K562 (cell line): ENCODE data around the gene EFEMP2. TPM values are rescaled to one million over a fixed set of nuclear protein-coding genes. Genes with fewer than 3 reads are reported as not detected.

Source experiments
- BRF2 ChIP-seq: IDR thresholded peaks from 3 replicates; pipeline ENCODE4 v1.6.1; 2011; ENCODE audit warnings: borderline replicate concordance, mild to moderate bottlenecking; ENCODE audit not compliant: insufficient read length, insufficient read depth
- COPS2 ChIP-seq: fragments of 450-650 bp; conservative IDR thresholded peaks from 2 replicates; pipeline ENCODE4 v1.6.1; 2016; ENCODE audit warnings: mild to moderate bottlenecking, moderate library complexity
- E2F3 ChIP-seq: fragments of 250-450 bp; sonication (Bioruptor Pico); IDR thresholded peaks from 2 replicates; pipeline ENCODE4 v1.4.0; 2020; ENCODE audit warnings: mild to moderate bottlenecking
- ESRRA ChIP-seq: fragments of 450-650 bp; IDR thresholded peaks from 2 replicates; pipeline ENCODE4 v1.6.1; 2014; ENCODE audit warnings: low read depth, mild to moderate bottlenecking, moderate library complexity, borderline replicate concordance
- FOXA3 ChIP-seq, 2 experiments: fragments of 450-650 bp in 1 of 2; sonication (generic) in 1 of 2; formaldehyde crosslinking; IDR thresholded peaks in 1 of 2; conservative IDR thresholded peaks in 1 of 2; 2 replicates each; pipeline versions ENCODE4 v1.4.0 to v1.8.0; 2020 to 2022; ENCODE audit warnings: mild to moderate bottlenecking in 2 of 2, missing genetic modification reagents in 1 of 2
- FOXK2 ChIP-seq, 2 experiments: fragments of 450-650 bp; IDR thresholded peaks in 1 of 2; conservative IDR thresholded peaks in 1 of 2; 2 replicates each; pipeline ENCODE4 v1.6.1; 2016; ENCODE audit warnings: low read depth in 2 of 2, mild to moderate bottlenecking in 1 of 2
- GABPB1 ChIP-seq: sonication (generic); formaldehyde crosslinking; IDR thresholded peaks from 2 replicates; pipeline ENCODE4 v1.8.0; 2022; ENCODE audit warnings: mild to moderate bottlenecking, missing genetic modification reagents
- HBP1 ChIP-seq: fragments of 450-650 bp; formaldehyde crosslinking; IDR thresholded peaks from 2 replicates; pipeline ENCODE4 v1.4.0; 2022; ENCODE audit warnings: missing genetic modification characterization
- HMG20B ChIP-seq: fragments of 250-450 bp; sonication (Bioruptor Pico); IDR thresholded peaks from 2 replicates; pipeline ENCODE4 v1.5.0; 2021; ENCODE audit warnings: mild to moderate bottlenecking
- KAT2B ChIP-seq: IDR thresholded peaks from one replicate; pipeline ENCODE4 v1.6.1; 2012; ENCODE audit warnings: low read depth, mild to moderate bottlenecking, control low read depth, inconsistent platforms, low read length, moderate library complexity
- NR2C2 ChIP-seq, 2 experiments: fragments of 200-800 bp in 1 of 2; sonication (Bioruptor generic) in 1 of 2; sonication (generic) in 1 of 2; formaldehyde crosslinking in 1 of 2; IDR thresholded peaks; 2 replicates each; pipeline versions ENCODE4 v1.6.1 to v1.8.0; 2016 to 2022; ENCODE audit warnings: mild to moderate bottlenecking in 1 of 2, missing compliant biosample characterization in 1 of 2, missing genetic modification characterization in 1 of 2, missing genetic modification reagents in 1 of 2
- POLR2G ChIP-seq: fragments of 200-400 bp; formaldehyde crosslinking; IDR thresholded peaks from 2 replicates; pipeline ENCODE4 v1.6.1; 2017; ENCODE audit warnings: low read depth, mild to moderate bottlenecking, antibody characterized with exemption, low read length, moderate library complexity
- POLR3A ChIP-seq: IDR thresholded peaks from 2 replicates; pipeline ENCODE4 v1.6.1; 2011; ENCODE audit warnings: borderline replicate concordance, mild to moderate bottlenecking, moderate library complexity; ENCODE audit not compliant: insufficient read length, insufficient read depth; ENCODE audit errors: extremely low read depth
- RBBP5 ChIP-seq: fragments of 200-600 bp; sonication (generic); IDR thresholded peaks from 2 replicates; pipeline ENCODE4 v1.6.1; 2012; ENCODE audit warnings: borderline replicate concordance, mild to moderate bottlenecking, low read length, control low read depth, inconsistent platforms; ENCODE audit not compliant: insufficient read depth, poor library complexity, severe bottlenecking
- RBM22 ChIP-seq: fragments of 200-400 bp; formaldehyde crosslinking; IDR thresholded peaks from 2 replicates; pipeline ENCODE4 v1.6.1; 2018; ENCODE audit warnings: low read length, low read depth; ENCODE audit not compliant: poor library complexity, severe bottlenecking
- RFX1 ChIP-seq: fragments of 450-650 bp; IDR thresholded peaks from 2 replicates; pipeline ENCODE4 v1.6.1; 2016; ENCODE audit warnings: mild to moderate bottlenecking, moderate library complexity
- SREBF2 ChIP-seq: sonication (generic); formaldehyde crosslinking; IDR thresholded peaks from 2 replicates; pipeline ENCODE4 v1.4.0; 2020; ENCODE audit warnings: mild to moderate bottlenecking, missing genetic modification reagents
- SRSF9 ChIP-seq: fragments of 200-400 bp; formaldehyde crosslinking; IDR thresholded peaks from 2 replicates; pipeline ENCODE4 v1.6.1; 2017; ENCODE audit warnings: low read depth, low read length, borderline replicate concordance
- TAL1 ChIP-seq: fragments of 450-650 bp; IDR thresholded peaks from 2 replicates; pipeline ENCODE4 v1.6.1; 2016; ENCODE audit warnings: mild to moderate bottlenecking
- U2AF2 ChIP-seq: fragments of 200-400 bp; formaldehyde crosslinking; optimal IDR thresholded peaks from 2 replicates; pipeline ENCODE3; 2017; ENCODE audit warnings: low read depth, mild to moderate bottlenecking, low read length
- ZNF133 ChIP-seq: fragments of 250-450 bp; sonication (Bioruptor Pico); IDR thresholded peaks from 2 replicates; pipeline ENCODE4 v1.4.0; 2020; ENCODE audit warnings: mild to moderate bottlenecking
- ZNF184 ChIP-seq: sonication (generic); formaldehyde crosslinking; IDR thresholded peaks from 2 replicates; pipeline ENCODE4 v1.5.0; 2020; ENCODE audit warnings: missing genetic modification reagents
- ZNF41 ChIP-seq: fragments of 250-450 bp; sonication (Bioruptor Pico); conservative IDR thresholded peaks from 2 replicates; pipeline ENCODE4 v1.4.0; 2020; ENCODE audit warnings: mild to moderate bottlenecking
- ZNF717 ChIP-seq: fragments of 250-450 bp; sonication (Bioruptor Pico); IDR thresholded peaks from 2 replicates; pipeline ENCODE4 v1.5.0; 2021
- ZNF830 ChIP-seq: fragments of 250-450 bp; sonication (Bioruptor Pico); IDR thresholded peaks from 2 replicates; pipeline ENCODE4 v1.5.0; 2021; ENCODE audit warnings: mild to moderate bottlenecking
- ZSCAN32 ChIP-seq: fragments of 450-650 bp; formaldehyde crosslinking; IDR thresholded peaks from 2 replicates; pipeline ENCODE4 v1.4.0; 2020; ENCODE audit warnings: mild to moderate bottlenecking, moderate library complexity
- polyA plus RNA-seq, 8 experiments: library from polyadenylated mRNA; depleted of rRNA in 4 of 8; stranded (reverse) in 5 of 8; unstranded in 3 of 8; fragments of >200 nt; fragmentation: Nextera tagmentation in 2 of 8; fragmentation: Illumina TruSeq in 1 of 8; extraction: Ambion mirVana in 2 of 8; extraction: Trizol in 1 of 8; gene quantifications; 2 replicates each; pipeline versions ENCODE4 v1.2.1 to v1.2.3, GENCODE V29; 2011 to 2014; ENCODE audit warnings: inconsistent platforms in 1 of 8, missing spikeins in 1 of 8
- total RNA-seq, 7 experiments: library from RNA; depleted of rRNA in 6 of 7; stranded (reverse); fragments of >200 nt in 6 of 7; fragmentation: Illumina TruSeq in 2 of 7; extraction: Trizol in 2 of 7; gene quantifications; 2 replicates each; pipeline versions ENCODE4 v1.2.1 to v1.2.3, GENCODE V29; 2011 to 2021; ENCODE audit warnings: low replicate concordance in 1 of 7

EFEMP2 gene
- total and polyA plus RNA-seq, 9 of the 15 experiments (the other 6 are each of a cell fraction or from before 2014, with no cell fraction given) = 0.07 to 2.9 (median 0.69) TPM; not detected in 1

- TF ChIP-seq POLR2G = peak; percentile 95
- peak; percentile 42; the same call in 1 of the 2 replicates for TF ChIP-seq ZSCAN32 (CRISPR knock-in tag)
- TF ChIP-seq RFX1 = no peak
- TF ChIP-seq SRSF9 = no peak
- TF ChIP-seq KAT2B = no peak
- TF ChIP-seq FOXA3 (CRISPR knock-in tag; conservative IDR thresholded peaks at IDR 0.05 in 1 of 2, IDR thresholded peaks at IDR 0.05 in 1 of 2) = 0 out of 4 replicates have a peak, but pooled peaks of 1 of the 2 experiments have one; percentile 37
- peak; percentile 76 for TF ChIP-seq GABPB1 (CRISPR knock-in tag)
- no peak for TF ChIP-seq BRF2
- no peak for TF ChIP-seq ZNF717 (CRISPR knock-in tag)
- no peak for TF ChIP-seq U2AF2
- no peak for TF ChIP-seq HBP1 (CRISPR knock-in tag)
- peak; percentile 50 to 52; a peak in 2 of 4 replicates for TF ChIP-seq FOXK2 (conservative IDR thresholded peaks at IDR 0.05 in 1 of 2, IDR thresholded peaks at IDR 0.05 in 1 of 2; ENCODE audit: low read depth in 2 of 2)
- TF ChIP-seq POLR3A = no peak
- no peak for TF ChIP-seq ZNF184 (CRISPR knock-in tag)
- TF ChIP-seq HMG20B (CRISPR knock-in tag) = no peak
- TF ChIP-seq ZNF41 (CRISPR knock-in tag) = no peak
- TF ChIP-seq ZNF133 (CRISPR knock-in tag) = no peak
- TF ChIP-seq RBBP5 = peak; percentile 52
- TF ChIP-seq RBM22 = peak; percentile 73
- no peak for TF ChIP-seq ZNF830 (CRISPR knock-in tag)
- TF ChIP-seq COPS2 = no peak
- no peak for TF ChIP-seq SREBF2 (CRISPR knock-in tag)
- TF ChIP-seq ESRRA = peak; percentile 81; the same call in 1 of the 2 replicates
- TF ChIP-seq NR2C2 (CRISPR knock-in tag; IDR thresholded peaks at IDR 0.05) = no peak
- peak; percentile 84 for TF ChIP-seq NR2C2 (tag; IDR thresholded peaks at IDR 0.05)
- no peak for TF ChIP-seq TAL1
- TF ChIP-seq E2F3 (CRISPR knock-in tag) = peak; percentile 18; the same call in 1 of the 2 replicates
Measured at GRCh38 chr11:65860278-65861164, 12.1 kb downstream of the EFEMP2 start, which contains the start of gene MUS81 (continued).
